H1 (cell line): ENCODE measurements around the gene ADH1B. TPM values are rescaled to one million over a fixed set of nuclear protein-coding genes. Genes with fewer than 3 reads are reported as not detected.

ENCODE experiments used
- CTCF ChIA-PET: fragments of 300-600 bp; sonication (Branson Sonifier 250); formaldehyde crosslinking; loops from one replicate; lab custom pipeline; 2021; ENCODE audit not compliant: partially characterized antibody; lab: Charles Lee
- POLR2A ChIA-PET: fragments of 300-600 bp; sonication (Branson Sonifier 250); formaldehyde crosslinking; loops from one replicate; lab custom pipeline; 2021; ENCODE audit warnings: inconsistent platforms; ENCODE audit not compliant: partially characterized antibody; lab: Charles Lee
- DNase-seq, 2 experiments: peaks; one replicate each; pipeline versions ENCODE4 v3.0.0 to v3.0.0-alpha.2; 2010 to 2022; ENCODE audit warnings: low spot score in 2 of 2, low read depth in 1 of 2, mixed read lengths in 1 of 2
- FAIRE-seq: peaks from 2 replicates; lab custom pipeline; 2011; peaks lifted over from hg19 to GRCh38; lab: Jason Lieb, UNC
- H2AFZ ChIP-seq: 2 replicates; pipeline ENCODE4 v1.8.1; 2012; ENCODE audit warnings: low read length, inconsistent platforms
- H2AK5ac ChIP-seq: 2 replicates; pipeline ENCODE4 v1.6.1; 2013; ENCODE audit warnings: low read depth, low read length
- H2BK120ac ChIP-seq: replicated peaks from 2 replicates; pipeline ENCODE3; 2013; ENCODE audit warnings: low read depth, low read length, inconsistent platforms
- H2BK12ac ChIP-seq: 2 replicates; pipeline ENCODE4 v1.6.1; 2013; ENCODE audit warnings: low read depth, low read length
- H2BK15ac ChIP-seq: 2 replicates; pipeline ENCODE4 v1.6.1; 2013; ENCODE audit warnings: low read length
- H2BK20ac ChIP-seq: 2 replicates; pipeline ENCODE4 v1.6.1; 2013; ENCODE audit warnings: low read length
- H2BK5ac ChIP-seq: 2 replicates; pipeline ENCODE4 v1.6.1; 2013; ENCODE audit warnings: low read depth, low read length
- H3K14ac ChIP-seq: 2 replicates; pipeline ENCODE4 v1.6.1; 2013; ENCODE audit warnings: inconsistent platforms; ENCODE audit not compliant: insufficient read length
- H3K18ac ChIP-seq: 2 replicates; pipeline ENCODE4 v1.6.1; 2013; ENCODE audit warnings: low read length; ENCODE audit errors: extremely low read depth
- H3K23ac ChIP-seq: 2 replicates; pipeline ENCODE4 v1.6.1; 2013; ENCODE audit warnings: inconsistent platforms; ENCODE audit not compliant: insufficient read length
- H3K23me2 ChIP-seq: 2 replicates; pipeline ENCODE4 v1.6.1; 2013; ENCODE audit warnings: low read depth, low read length
- H3K27ac ChIP-seq: 2 replicates; pipeline ENCODE4 v1.6.1; 2011; ENCODE audit warnings: low read depth, low read length, inconsistent platforms
- H3K27me3 ChIP-seq, 4 experiments: replicated peaks in 1 of 4; 1 replicate in 1 of 4; 2 replicates in 3 of 4; pipeline versions ENCODE4 v1.6.1 to v1.8.1; 2011 to 2013; ENCODE audit warnings: low read length in 3 of 4, mild to moderate bottlenecking in 3 of 4, inconsistent platforms in 2 of 4, mixed read lengths in 2 of 4, moderate library complexity in 1 of 4; ENCODE audit not compliant: control insufficient read depth in 3 of 4, insufficient read depth in 3 of 4; ENCODE audit errors: extremely low read depth in 1 of 4
- H3K36me3 ChIP-seq, 4 experiments: 2 replicates each; pipeline versions ENCODE4 v1.6.1 to v1.8.1; 2011 to 2013; ENCODE audit warnings: mild to moderate bottlenecking in 4 of 4, low read length in 3 of 4, moderate library complexity in 2 of 4, control low read depth in 1 of 4, inconsistent platforms in 1 of 4; ENCODE audit not compliant: insufficient read depth in 4 of 4, control insufficient read depth in 2 of 4
- H3K4ac ChIP-seq: replicated peaks from 2 replicates; pipeline ENCODE3; 2013; ENCODE audit warnings: low read length, low read depth, mixed read lengths, inconsistent platforms; ENCODE audit not compliant: insufficient read length
- H3K4me1 ChIP-seq, 4 experiments: replicated peaks in 1 of 4; 1 replicate in 1 of 4; 2 replicates in 3 of 4; pipeline versions ENCODE4 v1.6.1 to v1.8.1; 2011 to 2013; ENCODE audit warnings: low read length in 3 of 4, inconsistent platforms in 2 of 4, mixed read lengths in 1 of 4; ENCODE audit not compliant: insufficient read depth in 4 of 4, control insufficient read depth in 3 of 4
- H3K4me2 ChIP-seq, 2 experiments: 2 replicates each; pipeline versions ENCODE4 v1.6.1 to v1.8.1; 2011 to 2013; ENCODE audit warnings: low read depth in 2 of 2, low read length in 2 of 2, control low read depth in 1 of 2, inconsistent platforms in 1 of 2, mild to moderate bottlenecking in 1 of 2; ENCODE audit not compliant: insufficient read depth in 1 of 2
- H3K4me3 ChIP-seq, 4 experiments: fragments of 200-600, 300-600 bp in 1 of 4; sonication (generic), shearing (Covaris generic), sonication (Bioruptor Twin) in 1 of 4; 2 replicates each; pipeline versions ENCODE4 v1.5.1 to v1.8.1; 2011 to 2016; ENCODE audit warnings: low read length in 4 of 4, low read depth in 3 of 4, control low read depth in 2 of 4, inconsistent platforms in 2 of 4, mild to moderate bottlenecking in 2 of 4, mixed read lengths in 1 of 4, moderate library complexity in 1 of 4; ENCODE audit not compliant: insufficient read depth in 2 of 4; ENCODE audit errors: extremely low read depth in 1 of 4
- H3K56ac ChIP-seq: replicated peaks from 2 replicates; pipeline ENCODE3; 2013; ENCODE audit warnings: low read depth, mild to moderate bottlenecking, mixed read lengths, low read length, inconsistent platforms; ENCODE audit not compliant: insufficient read length
- H3K79me1 ChIP-seq: 2 replicates; pipeline ENCODE4 v1.6.1; 2013; ENCODE audit warnings: low read depth, low read length, control low read depth
- H3K79me2 ChIP-seq, 2 experiments: 2 replicates each; pipeline versions ENCODE4 v1.6.1 to v1.8.1; 2012 to 2013; ENCODE audit warnings: low read length in 2 of 2, mild to moderate bottlenecking in 2 of 2, inconsistent platforms in 1 of 2; ENCODE audit not compliant: insufficient read depth in 2 of 2, control insufficient read depth in 1 of 2
- H3K9ac ChIP-seq, 4 experiments: replicated peaks in 1 of 4; 1 replicate in 1 of 4; 2 replicates in 3 of 4; pipeline versions ENCODE4 v1.6.1 to v1.8.1; 2011 to 2013; ENCODE audit warnings: low read depth in 3 of 4, low read length in 3 of 4, control low read depth in 2 of 4, mild to moderate bottlenecking in 2 of 4, moderate library complexity in 2 of 4, inconsistent platforms in 1 of 4; ENCODE audit errors: extremely low read depth in 1 of 4
- H3K9me3 ChIP-seq, 2 experiments: 2 replicates each; pipeline versions ENCODE4 v1.6.1 to v1.8.1; 2012 to 2013; ENCODE audit warnings: mild to moderate bottlenecking in 2 of 2, moderate library complexity in 2 of 2, control low read depth in 1 of 2, inconsistent platforms in 1 of 2, low read depth in 1 of 2, low read length in 1 of 2, mixed read lengths in 1 of 2; ENCODE audit not compliant: insufficient read depth in 2 of 2
- H4K20me1 ChIP-seq, 2 experiments: replicated peaks in 1 of 2; 2 replicates each; pipeline versions ENCODE3 to v1.8.1; 2011 to 2013; ENCODE audit warnings: inconsistent platforms in 2 of 2, low read length in 2 of 2, mild to moderate bottlenecking in 1 of 2; ENCODE audit not compliant: insufficient read depth in 2 of 2, control insufficient read depth in 1 of 2
- H4K5ac ChIP-seq: 2 replicates; pipeline ENCODE4 v1.6.1; 2013; ENCODE audit warnings: low read length, low read depth, mixed read lengths, inconsistent platforms; ENCODE audit not compliant: insufficient read length
- H4K8ac ChIP-seq: 2 replicates; pipeline ENCODE4 v1.8.0; 2013; ENCODE audit warnings: mild to moderate bottlenecking, moderate library complexity, low read length, inconsistent platforms; ENCODE audit not compliant: insufficient read depth; ENCODE audit errors: extremely low read depth
- H4K91ac ChIP-seq: replicated peaks from 2 replicates; pipeline ENCODE3; 2013; ENCODE audit warnings: low read length, mixed read lengths, inconsistent platforms; ENCODE audit not compliant: insufficient read length
- BCL11A ChIP-seq, 2 experiments: IDR thresholded peaks; one replicate each; pipeline ENCODE4 v1.6.1; 2011; ENCODE audit warnings: low read depth in 2 of 2, low read length in 2 of 2, mild to moderate bottlenecking in 2 of 2
- RFX5 ChIP-seq: IDR thresholded peaks from 2 replicates; pipeline ENCODE4 v1.6.1; 2011; ENCODE audit warnings: low read depth, low read length, improper control_type of control experiment, borderline replicate concordance
- TCF12 ChIP-seq: IDR thresholded peaks from 2 replicates; pipeline ENCODE4 v1.6.1; 2011; ENCODE audit warnings: low read depth, mild to moderate bottlenecking, low read length
- WGBS, 2 experiments: shearing (Covaris generic) in 1 of 2; methylation state at CpG; one replicate each; pipeline versions ENCODE4 v1.1.6 to v1.1.7; 2013 to 2015; ENCODE audit warnings: low lambda C conversion rate in 2 of 2, mixed read lengths in 2 of 2, inconsistent platforms in 1 of 2, low coverage in 1 of 2, missing lambda C conversion rate in 1 of 2; ENCODE audit not compliant: insufficient replicate concordance in 2 of 2, insufficient coverage in 1 of 2, insufficient read length in 1 of 2; ENCODE audit errors: extremely low coverage in 1 of 2, missing lambda C conversion rate in 1 of 2; 5-methylcytosine and 5-hydroxymethylcytosine counted together
- polyA plus RNA-seq, 7 experiments: library from polyadenylated mRNA; depleted of rRNA in 3 of 7; stranded (reverse) in 5 of 7; unstranded in 2 of 7; fragments of >200 nt in 5 of 7; fragments of 200-250 nt in 2 of 7; gene quantifications; 1 replicate in 5 of 7; 2 replicates in 1 of 7; 4 replicates in 1 of 7; pipeline versions ENCODE4 v1.2.1 to v1.2.3, GENCODE V29; 2011 to 2013; ENCODE audit warnings: missing spikeins in 2 of 7, mixed read lengths in 2 of 7
- total RNA-seq: library from RNA; stranded (reverse); fragmentation: NEBNext Ultra II Directional; extraction: Animal tissue kit (Norgen Biotek cat#: 25700); gene quantifications from 2 replicates; pipeline ENCODE4 v1.2.1, GENCODE V29; 2021

The ADH1B gene
- total and polyA plus RNA-seq, 2 of the 8 experiments (the other 6 are each of a cell fraction or from before 2014, with no cell fraction given): not detected

DNA sequence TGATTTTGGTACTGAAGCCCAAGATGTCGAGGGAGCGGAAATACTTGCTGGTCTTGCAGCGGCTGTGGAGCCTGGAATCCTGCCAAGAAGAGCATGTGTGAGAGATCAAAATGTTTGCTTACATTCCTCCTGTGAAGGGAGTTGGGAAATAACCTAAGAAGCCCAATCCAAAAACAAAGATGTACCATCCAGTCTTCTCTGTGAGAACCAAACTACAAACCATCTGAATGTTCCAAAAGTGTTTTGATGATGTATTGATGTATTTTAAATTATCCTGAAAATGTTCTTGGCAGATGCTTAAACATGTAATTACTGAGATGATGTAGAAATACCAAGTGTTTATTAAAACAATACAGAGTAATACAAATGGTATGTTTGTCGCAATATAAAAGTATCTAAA lies 20.3 kb downstream of the ADH1B start:
- ChIA-PET POLR2A (no interaction called here), CTCF (no interaction called here)
- Histone ChIP-seq H3K23me2 (no peaks in the 10 kb centered on the region; the same call in 1 of the 2 replicates), H2BK120ac (no peak overlapping the region), H2AK5ac (no peak overlapping the region), H3K9me3 (no peaks in the 10 kb centered on the region), H4K8ac (no peak overlapping the region), H3K4me1 (no peaks in the 10 kb centered on the region), H3K4me3 (no peak overlapping the region), H3K4me2 (no peak overlapping the region), H3K23ac (no peak overlapping the region), H2AFZ (no peak overlapping the region), H3K14ac (no peak overlapping the region), H3K4ac (no peak overlapping the region), H3K79me1 (no peaks in the 10 kb centered on the region), H4K20me1 (no peaks in the 10 kb centered on the region), H4K91ac (no peak overlapping the region), H2BK20ac (no peak overlapping the region), H3K36me3 (no peaks in the 10 kb centered on the region), H2BK5ac (no peak overlapping the region), H3K27me3 (no peaks in the 10 kb centered on the region), H3K18ac (no peak overlapping the region), H4K5ac (no peak overlapping the region), H3K27ac (no peak overlapping the region), H2BK15ac (no peak overlapping the region), H3K56ac (no peak overlapping the region), H2BK12ac (no peak overlapping the region), H3K9ac (no peak overlapping the region), H3K79me2 (no peaks in the 10 kb centered on the region)
- DNase-seq (no peak), FAIRE-seq (no peak)
- TF ChIP-seq BCL11A (IDR thresholded peaks at IDR 0.05; ENCODE audit: low read depth in 2 of 2, low read length in 2 of 2) (no peak), RFX5 (no peak), TCF12 (no peak)
- 93% methylated on average over 4 of the region's 4 CpGs; no CpG with 5 or more reads in 1 of the 2 experiments for WGBS, 2 experiments
